22Rv1 (cell line): ENCODE data around the gene MAP4K1.
"Not testable (repeated sequence)": the region's sequence is repeated elsewhere in the genome, so short reads cannot be mapped to it uniquely, and the experiment has no call there.

Source experiments
- ZFX ChIP-seq: fragments of 450-650 bp; IDR thresholded peaks from 2 replicates; pipeline ENCODE4 v1.6.1; 2017; ENCODE audit warnings: antibody characterized with exemption, borderline replicate concordance
- TF ChIP-seq, protein P1 (sequence below): fragments of 450-650 bp; IDR thresholded peaks from 2 replicates; pipeline ENCODE4 v1.5.1; 2017; ENCODE audit warnings: mild to moderate bottlenecking

DNA sequence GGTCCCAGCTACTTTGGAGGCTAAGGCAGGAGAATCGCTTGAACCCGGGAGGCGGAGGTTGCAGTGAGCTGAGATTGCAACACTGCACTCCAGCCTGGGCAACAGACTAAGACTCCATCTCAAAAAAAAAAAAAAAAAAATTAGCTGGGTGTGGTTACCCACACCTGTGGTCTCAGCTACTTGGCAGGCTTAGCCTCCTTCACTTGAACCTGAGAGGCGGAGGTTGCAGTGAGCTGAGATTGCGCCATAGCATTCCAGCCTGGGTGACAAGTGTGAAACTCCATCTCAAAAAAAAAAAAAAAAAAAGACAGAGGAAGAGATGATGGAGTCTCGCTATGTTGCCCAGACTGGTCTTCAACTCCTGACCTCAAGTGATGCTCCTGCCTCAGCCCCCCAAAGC lies 38.4 kb downstream of the MAP4K1 start:
- TF ChIP-seq, protein P1, sequence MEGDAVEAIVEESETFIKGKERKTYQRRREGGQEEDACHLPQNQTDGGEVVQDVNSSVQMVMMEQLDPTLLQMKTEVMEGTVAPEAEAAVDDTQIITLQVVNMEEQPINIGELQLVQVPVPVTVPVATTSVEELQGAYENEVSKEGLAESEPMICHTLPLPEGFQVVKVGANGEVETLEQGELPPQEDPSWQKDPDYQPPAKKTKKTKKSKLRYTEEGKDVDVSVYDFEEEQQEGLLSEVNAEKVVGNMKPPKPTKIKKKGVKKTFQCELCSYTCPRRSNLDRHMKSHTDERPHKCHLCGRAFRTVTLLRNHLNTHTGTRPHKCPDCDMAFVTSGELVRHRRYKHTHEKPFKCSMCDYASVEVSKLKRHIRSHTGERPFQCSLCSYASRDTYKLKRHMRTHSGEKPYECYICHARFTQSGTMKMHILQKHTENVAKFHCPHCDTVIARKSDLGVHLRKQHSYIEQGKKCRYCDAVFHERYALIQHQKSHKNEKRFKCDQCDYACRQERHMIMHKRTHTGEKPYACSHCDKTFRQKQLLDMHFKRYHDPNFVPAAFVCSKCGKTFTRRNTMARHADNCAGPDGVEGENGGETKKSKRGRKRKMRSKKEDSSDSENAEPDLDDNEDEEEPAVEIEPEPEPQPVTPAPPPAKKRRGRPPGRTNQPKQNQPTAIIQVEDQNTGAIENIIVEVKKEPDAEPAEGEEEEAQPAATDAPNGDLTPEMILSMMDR = not testable (repeated sequence)
- TF ChIP-seq ZFX = not testable (repeated sequence)
